NT2/D1 (cell line): Measurements from ENCODE around the gene AHNAK.

Experiments
- DNase-seq: peaks from one replicate; pipeline ENCODE4 v3.0.0-alpha.2; 2011; ENCODE audit warnings: low read depth, low spot score
- H3K27me3 ChIP-seq: 2 replicates; pipeline ENCODE4 v1.6.0; 2011; ENCODE audit warnings: mild to moderate bottlenecking; ENCODE audit not compliant: insufficient read length, insufficient read depth
- H3K36me3 ChIP-seq: 2 replicates; pipeline ENCODE4 v1.6.1; 2011; ENCODE audit warnings: mild to moderate bottlenecking, low read length, mixed read lengths; ENCODE audit not compliant: insufficient read depth, insufficient read length
- H3K4me1 ChIP-seq: 2 replicates; pipeline ENCODE4 v1.5.1; 2011; ENCODE audit not compliant: insufficient read depth, insufficient read length
- H3K4me3 ChIP-seq: 2 replicates; pipeline ENCODE4 v1.5.1; 2011; ENCODE audit warnings: low read depth; ENCODE audit not compliant: insufficient read length
- H3K9ac ChIP-seq: 2 replicates; pipeline ENCODE4 v1.6.0; 2011; ENCODE audit warnings: low read depth; ENCODE audit not compliant: insufficient read length
- H3K9me3 ChIP-seq: 2 replicates; pipeline ENCODE4 v1.5.1; 2011; ENCODE audit warnings: mild to moderate bottlenecking, low read length; ENCODE audit not compliant: insufficient read depth
- SUZ12 ChIP-seq: IDR thresholded peaks from 2 replicates; pipeline ENCODE4 v1.6.1; 2011; ENCODE audit not compliant: insufficient read length, insufficient read depth; ENCODE audit errors: extremely low read depth
- YY1 ChIP-seq: IDR thresholded peaks from 2 replicates; pipeline ENCODE4 v1.6.1; 2011; ENCODE audit not compliant: insufficient read length, insufficient read depth
- ZNF274 ChIP-seq: IDR thresholded peaks from 2 replicates; pipeline ENCODE4 v1.6.1; 2011; ENCODE audit warnings: mild to moderate bottlenecking, low read depth, low read length

The AHNAK gene

DNA sequence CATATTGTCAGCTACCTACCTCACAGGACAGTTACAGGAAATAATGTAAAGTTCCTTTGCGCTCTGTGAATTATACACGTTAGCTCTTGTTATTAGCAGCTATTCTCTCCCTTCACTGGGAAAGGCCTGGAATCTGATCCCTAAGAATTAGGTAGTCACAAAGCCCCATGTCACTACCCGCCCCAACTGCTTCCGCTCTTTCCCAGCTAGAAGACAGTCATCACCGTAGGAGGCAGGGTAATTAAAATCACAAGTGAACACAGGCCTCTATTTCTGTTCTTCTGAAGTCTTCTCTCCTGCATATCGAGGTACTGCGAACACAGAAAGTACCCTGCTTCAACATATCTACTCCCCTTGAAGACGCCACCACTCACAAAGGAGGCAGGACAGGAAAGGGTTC lies 12.6 kb upstream of the AHNAK start:
- Histone ChIP-seq H3K9me3 (no peaks in the 10 kb centered on the region), H3K4me1 (peaks cover 47% of the 10 kb centered on the region), H3K27me3 (no peaks in the 10 kb centered on the region), H3K4me3 (no peak overlapping the region), H3K9ac (no peak overlapping the region), H3K36me3 (peaks cover 83% of the 10 kb centered on the region)
- TF ChIP-seq SUZ12 (no peak), YY1 (no peak), ZNF274 (no peak)
- DNase-seq: no peak

DNA sequence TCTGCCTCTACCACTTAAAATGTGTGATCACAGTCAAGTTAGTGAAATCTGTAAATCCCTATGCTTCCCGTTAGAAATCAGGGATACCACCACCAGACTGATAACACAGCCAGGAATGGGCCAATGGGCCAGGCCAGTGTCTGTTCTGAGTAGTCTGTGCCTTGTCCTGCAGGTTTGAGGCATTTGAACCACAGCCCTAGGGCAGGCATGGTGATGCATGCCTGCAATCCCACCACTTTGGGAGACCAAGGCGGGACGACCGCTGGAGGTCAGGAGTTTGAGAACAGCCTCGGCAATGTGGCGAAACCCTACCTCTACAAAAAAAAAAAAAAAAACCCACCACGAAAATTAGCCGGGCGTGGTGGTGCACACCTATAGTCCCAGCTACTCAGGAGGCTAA lies 12.1 kb upstream of the AHNAK start:
- peaks cover 79% of the 10 kb centered on the region for H3K36me3 ChIP-seq
- no peaks in the 10 kb centered on the region for H3K27me3 ChIP-seq
- no peaks in the 10 kb centered on the region for H3K9me3 ChIP-seq
- peaks cover 52% of the 10 kb centered on the region for H3K4me1 ChIP-seq
- H3K4me3 ChIP-seq: no peak overlapping the region
- TF ChIP-seq SUZ12 (no peak), YY1 (no peak), ZNF274 (no peak)
- no peak for DNase-seq
- H3K9ac ChIP-seq: peak overlapping the region; percentile 26

DNA sequence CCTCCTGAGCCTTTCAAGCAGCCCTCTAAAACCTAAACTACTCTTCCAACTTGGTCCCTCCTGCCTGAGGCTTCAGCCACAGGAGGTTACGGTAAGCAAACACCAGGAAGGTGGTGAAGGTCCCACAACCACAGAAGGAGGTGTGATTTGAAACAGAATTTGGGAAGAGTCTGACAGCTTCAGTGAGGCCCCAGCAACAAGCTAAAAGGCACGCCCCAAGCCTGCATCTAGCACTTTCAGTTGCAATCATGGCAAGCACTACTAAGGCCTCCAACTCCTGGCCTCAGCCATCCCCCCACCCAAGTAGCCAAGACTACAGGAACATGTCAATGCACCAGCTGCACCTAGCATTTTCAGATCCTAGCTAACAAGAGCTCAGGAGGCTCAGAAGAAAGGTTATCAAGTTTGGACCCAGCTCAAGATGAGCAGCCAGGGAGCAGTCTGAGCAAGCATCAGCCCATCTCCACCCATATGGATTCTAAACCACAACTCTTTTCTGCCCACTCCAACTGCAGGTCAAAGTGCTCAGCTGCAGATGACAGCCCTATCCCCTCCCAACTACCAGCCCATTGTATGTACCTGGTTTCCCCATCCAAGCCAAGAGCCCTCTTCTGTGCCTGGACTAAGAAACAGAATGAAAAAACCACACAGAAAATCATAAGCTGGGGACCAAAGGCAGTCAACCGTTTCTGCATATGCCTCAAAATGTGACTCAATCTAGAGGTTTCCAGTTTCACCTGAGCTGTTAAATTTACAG lies 10.4 kb upstream of the AHNAK start:
- Histone ChIP-seq H3K27me3 (no peaks in the 10 kb centered on the region), H3K9me3 (no peaks in the 10 kb centered on the region), H3K9ac (peak overlapping the region; percentile 53), H3K36me3 (peaks cover 64% of the 10 kb centered on the region), H3K4me1 (peaks cover 54% of the 10 kb centered on the region), H3K4me3 (no peak overlapping the region)
- no peak for TF ChIP-seq SUZ12
- TF ChIP-seq ZNF274: no peak
- TF ChIP-seq YY1: no peak
- no peak for DNase-seq

DNA sequence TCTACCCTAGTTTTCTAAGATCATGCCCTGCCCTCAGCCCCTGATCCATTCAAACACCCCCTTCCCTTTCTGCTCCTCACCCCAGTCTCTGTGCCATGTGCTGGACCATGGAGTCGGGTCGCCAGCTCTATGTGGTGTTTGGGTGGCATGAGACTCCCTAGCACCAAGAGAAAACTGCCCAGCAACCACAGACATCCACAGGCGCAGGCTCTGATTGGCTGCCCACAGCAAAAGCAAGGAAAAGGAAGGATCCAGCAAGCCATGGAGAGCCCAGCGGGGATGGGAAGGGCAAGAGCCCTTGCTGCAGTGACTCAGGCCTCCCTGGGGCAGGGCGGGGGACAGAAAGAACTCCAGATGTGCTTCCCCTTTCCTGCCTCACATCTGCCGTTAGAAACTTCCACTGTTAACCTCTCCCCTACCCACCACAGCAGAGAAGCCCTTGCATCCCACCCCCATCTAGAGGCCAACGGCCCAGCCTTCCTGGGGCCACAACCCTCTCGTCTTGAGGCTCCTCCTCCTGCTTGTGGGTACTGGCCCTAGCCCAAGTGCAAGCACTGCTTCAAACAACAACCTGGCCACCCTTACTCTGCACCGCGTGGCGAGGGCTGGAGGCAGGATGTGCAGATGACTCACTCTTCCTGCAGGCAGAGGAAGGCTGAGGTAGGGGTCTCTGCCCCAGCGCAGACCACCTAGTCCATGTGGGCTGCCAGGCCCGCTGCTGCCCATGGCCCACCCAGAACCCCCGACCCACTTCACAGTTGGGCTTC lies 9.7 kb upstream of the AHNAK start:
- H3K27me3 ChIP-seq: no peaks in the 10 kb centered on the region
- peak overlapping the region; percentile 53 for H3K9ac ChIP-seq
- H3K4me1 ChIP-seq: peaks cover 58% of the 10 kb centered on the region
- TF ChIP-seq ZNF274 (no peak), YY1 (no peak), SUZ12 (no peak)
- H3K4me3 ChIP-seq: no peak overlapping the region
- H3K9me3 ChIP-seq: no peaks in the 10 kb centered on the region
- no peak for DNase-seq
- peaks cover 63% of the 10 kb centered on the region for H3K36me3 ChIP-seq

DNA sequence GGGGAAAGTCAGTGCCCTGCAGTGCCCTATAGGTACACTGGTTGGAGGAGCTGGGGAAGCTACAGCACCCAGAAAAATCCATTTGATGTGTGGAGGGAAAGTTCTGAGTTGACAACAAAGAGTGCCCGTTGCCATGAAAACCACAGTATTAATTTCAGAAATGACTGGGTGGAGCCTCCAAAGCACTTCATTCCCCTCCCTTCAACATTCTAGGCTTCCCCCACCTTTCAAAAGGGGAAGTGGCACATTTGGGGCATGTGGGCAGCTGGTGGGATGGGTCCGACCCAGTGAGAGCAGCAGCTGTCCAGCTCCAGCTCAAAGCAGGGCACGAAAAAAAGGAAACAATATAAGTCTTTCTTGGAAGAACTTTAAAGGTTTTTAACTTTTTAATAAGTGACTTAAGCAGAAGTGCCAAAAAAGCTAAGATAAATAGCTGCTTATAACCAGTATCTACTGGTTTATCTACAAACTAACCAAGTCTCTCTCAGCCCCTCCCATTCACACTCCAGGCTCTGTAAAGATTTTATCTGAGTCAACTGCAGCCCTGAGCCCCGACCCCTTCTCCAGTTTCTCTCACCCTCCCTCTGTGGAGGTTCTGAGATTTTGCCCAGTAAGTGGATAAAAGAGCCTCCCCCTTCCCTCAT lies 9.0 kb upstream of the AHNAK start:
- no peak for DNase-seq
- no peak for TF ChIP-seq SUZ12
- no peak for TF ChIP-seq YY1
- no peak for TF ChIP-seq ZNF274
- Histone ChIP-seq H3K9ac (peak overlapping the region; percentile 24), H3K4me3 (no peak overlapping the region), H3K4me1 (peaks cover 58% of the 10 kb centered on the region), H3K36me3 (peaks cover 58% of the 10 kb centered on the region), H3K9me3 (no peaks in the 10 kb centered on the region), H3K27me3 (no peaks in the 10 kb centered on the region)

DNA sequence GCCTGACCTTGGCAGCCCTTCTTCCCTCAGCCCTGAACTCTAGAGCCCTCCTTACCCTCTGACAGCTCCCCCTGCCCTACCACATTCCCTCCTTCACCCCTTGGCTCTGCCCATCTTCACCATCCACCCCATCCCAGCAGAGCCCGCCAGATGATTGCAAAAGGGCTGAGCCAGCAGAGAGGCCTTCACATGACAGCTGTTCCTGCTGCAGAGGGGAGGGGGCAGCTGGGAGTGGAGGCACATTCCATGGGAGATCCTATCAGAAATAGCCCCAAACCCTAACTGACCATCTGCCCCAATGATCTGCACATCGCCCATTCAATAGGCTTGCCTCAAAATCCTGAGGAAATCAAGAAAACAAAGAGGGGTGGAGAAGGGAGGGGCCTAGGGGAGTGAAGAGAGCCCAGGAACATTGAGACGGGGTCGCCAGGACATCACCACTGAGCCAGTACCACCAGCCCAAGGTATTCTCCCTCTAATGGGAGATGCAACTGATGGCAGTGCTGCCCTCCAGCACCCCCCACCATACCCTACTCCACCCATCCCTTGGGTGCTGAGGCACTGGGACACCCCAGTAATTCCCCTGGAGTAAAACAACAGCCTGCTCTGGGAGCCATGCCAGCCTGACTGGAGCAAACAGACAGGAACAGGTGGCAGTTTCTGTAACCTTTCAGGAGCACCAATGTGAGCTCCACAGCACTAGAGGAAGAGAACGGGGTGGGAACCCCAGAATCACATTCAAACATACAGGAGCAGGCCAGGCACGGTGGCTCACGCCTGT lies 8.0 kb upstream of the AHNAK start:
- Histone ChIP-seq H3K4me3 (no peak overlapping the region), H3K36me3 (peaks cover 49% of the 10 kb centered on the region), H3K4me1 (peaks cover 50% of the 10 kb centered on the region), H3K9me3 (no peaks in the 10 kb centered on the region), H3K27me3 (no peaks in the 10 kb centered on the region), H3K9ac (peak overlapping the region; percentile 74)
- TF ChIP-seq ZNF274 (no peak), SUZ12 (no peak), YY1 (no peak)
- DNase-seq: no peak
